ENCODE data around the gene MTARC2.

- TF ChIP-seq EZH2 (IDR thresholded peaks at IDR 0.05; ENCODE audit: insufficient read depth, poor library complexity, severe bottlenecking) = no peak
- no peak for TF ChIP-seq EZH2phosphoT487 (IDR thresholded peaks at IDR 0.05; ENCODE audit: insufficient read depth, low read depth)
These were observed 30.1 kb upstream of the MTARC2 start for GRCh38 chr1:220717800-220718640.

All from GM23248 (cell line).